Epidermal melanocyte (primary cell): ENCODE measurements around the gene BCL7B.
"Not testable (repeated sequence)": the region's sequence is repeated elsewhere in the genome, so short reads cannot be mapped to it uniquely, and the experiment has no call there.

Experiments used
- DNase-seq: peaks from one replicate; pipeline ENCODE4 v3.0.0; 2011; ENCODE audit warnings: low spot score; ENCODE audit not compliant: insufficient read length

Gene BCL7B

GRCh38 chr7:73503229-73503628 lies 54.3 kb downstream of the BCL7B start:
- DNase-seq, result no peak

- no peak for DNase-seq
Measured at GRCh38 chr7:73496626-73497025, 60.9 kb downstream of the BCL7B start.

- DNase-seq, result not testable (repeated sequence)
Measured at GRCh38 chr7:73495507-73495906, 62.0 kb downstream of the BCL7B start.

- DNase-seq, result no peak
Measured at GRCh38 chr7:73489976-73490375, 67.5 kb downstream of the BCL7B start.

GRCh38 chr7:73487486-73487885 lies 70.0 kb downstream of the BCL7B start:
- DNase-seq, result no peak
